Lower leg skin (tissue), 3 donors: ENCODE measurements around the gene COPS7A.

Experiments
- CTCF ChIP-seq, 3 donors: fragments of 450-650 bp; IDR thresholded peaks; one replicate each; pipeline ENCODE4 v1.5.1; 2016; ENCODE audit warnings: antibody characterized with exemption in 3 of 3, mild to moderate bottlenecking in 3 of 3, moderate library complexity in 2 of 3
- POLR2A ChIP-seq, 2 donors: fragments of 450-650 bp; IDR thresholded peaks; one replicate each; pipeline ENCODE4 v1.6.1; 2016 to 2017; ENCODE audit warnings: antibody characterized with exemption in 2 of 2, mild to moderate bottlenecking in 1 of 2, moderate library complexity in 1 of 2

- TF ChIP-seq POLR2A (IDR thresholded peaks at IDR 0.05) (no peak), CTCF (IDR thresholded peaks at IDR 0.05) (no peak)
These were observed 22.6 kb upstream of the COPS7A start for GRCh38 chr12:6701078-6701768.
